22Rv1 (cell line): ENCODE measurements around the gene TMEM158.

Experiments used
- H3K27ac ChIP-seq: fragments of 450-650 bp; 2 replicates; pipeline ENCODE4 v1.5.1; 2017
- CTCF ChIP-seq: fragments of 450-650 bp; IDR thresholded peaks from 2 replicates; pipeline ENCODE4 v1.5.1; 2017; ENCODE audit warnings: mild to moderate bottlenecking
- ZFX ChIP-seq: fragments of 450-650 bp; IDR thresholded peaks from 2 replicates; pipeline ENCODE4 v1.6.1; 2017; ENCODE audit warnings: antibody characterized with exemption, borderline replicate concordance

The TMEM158 gene

GRCh38 chr3:45199837-45200648, 26.0 kb downstream of the TMEM158 start:
- TF ChIP-seq CTCF (no peak), ZFX (no peak)
- no peak overlapping the region for H3K27ac ChIP-seq

DNA sequence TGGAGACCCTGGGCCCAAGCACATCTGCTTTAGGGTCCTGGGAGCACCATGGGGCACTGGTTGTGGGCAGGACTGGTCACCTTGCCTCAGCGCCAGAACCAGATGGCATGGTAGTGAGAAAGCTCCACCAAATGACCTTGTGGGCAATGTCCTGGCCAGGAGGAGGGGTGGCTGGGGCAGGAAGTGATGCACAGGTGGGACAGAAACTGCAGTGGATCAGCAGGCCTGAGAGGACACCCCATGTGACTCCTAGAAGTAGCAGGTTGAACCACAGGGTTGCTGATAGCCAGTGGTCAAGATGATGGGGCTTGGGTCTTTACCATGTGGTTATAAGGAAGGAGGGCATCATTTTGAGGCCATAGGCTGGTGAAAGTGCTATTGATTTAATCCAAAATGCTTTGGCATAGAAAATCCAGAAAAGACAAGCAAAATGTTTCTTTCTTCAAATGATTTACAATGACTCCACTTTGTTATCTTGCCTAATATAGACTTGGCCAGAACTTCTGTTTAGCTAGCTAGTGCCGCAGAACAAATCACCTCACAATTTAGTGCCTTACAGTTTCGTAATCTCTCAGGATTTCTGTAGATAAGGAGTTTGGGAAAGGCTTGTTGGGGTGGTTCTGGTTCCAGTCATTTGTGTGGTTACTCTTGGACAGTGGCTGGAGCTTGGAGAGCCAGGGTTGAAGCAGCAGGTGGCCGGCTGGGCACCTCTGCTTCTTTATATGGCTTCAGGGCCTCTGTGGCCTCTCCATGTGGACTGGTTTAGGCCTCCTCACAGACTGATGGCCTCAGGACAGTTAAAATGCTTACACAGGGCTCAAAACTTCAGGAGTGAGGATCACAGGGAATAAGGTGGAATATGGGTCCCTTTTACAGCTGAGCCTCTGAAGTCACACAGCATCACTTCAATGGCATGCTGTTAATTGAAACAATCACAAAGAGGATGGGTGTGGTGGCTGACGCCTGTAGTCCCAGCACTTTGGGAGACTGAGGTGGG, 27.5 kb downstream of the TMEM158 start:
- no peak overlapping the region for H3K27ac ChIP-seq
- TF ChIP-seq ZFX = no peak
- TF ChIP-seq CTCF = no peak

DNA sequence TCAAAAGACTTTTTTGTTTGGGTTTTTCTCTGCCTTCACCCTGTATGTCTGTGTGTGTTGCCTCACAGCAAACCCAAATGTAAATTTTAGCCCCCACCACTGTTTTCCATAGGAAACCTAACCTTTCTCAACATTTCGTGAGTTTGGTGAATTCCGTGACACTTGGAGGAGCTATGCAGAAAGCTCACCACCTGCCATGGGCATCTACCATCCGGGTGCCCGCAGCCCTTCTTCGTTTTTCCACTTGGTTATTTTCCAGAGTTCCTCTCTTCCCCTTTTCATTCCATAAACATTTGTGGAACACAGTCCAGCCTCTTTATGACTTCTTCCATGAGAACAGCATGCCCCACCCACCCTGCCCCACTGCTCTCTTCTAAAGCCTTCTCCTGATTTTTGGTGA, 31.3 kb downstream of the TMEM158 start:
- TF ChIP-seq ZFX = no peak
- no peak for TF ChIP-seq CTCF
- no peak overlapping the region for H3K27ac ChIP-seq

DNA sequence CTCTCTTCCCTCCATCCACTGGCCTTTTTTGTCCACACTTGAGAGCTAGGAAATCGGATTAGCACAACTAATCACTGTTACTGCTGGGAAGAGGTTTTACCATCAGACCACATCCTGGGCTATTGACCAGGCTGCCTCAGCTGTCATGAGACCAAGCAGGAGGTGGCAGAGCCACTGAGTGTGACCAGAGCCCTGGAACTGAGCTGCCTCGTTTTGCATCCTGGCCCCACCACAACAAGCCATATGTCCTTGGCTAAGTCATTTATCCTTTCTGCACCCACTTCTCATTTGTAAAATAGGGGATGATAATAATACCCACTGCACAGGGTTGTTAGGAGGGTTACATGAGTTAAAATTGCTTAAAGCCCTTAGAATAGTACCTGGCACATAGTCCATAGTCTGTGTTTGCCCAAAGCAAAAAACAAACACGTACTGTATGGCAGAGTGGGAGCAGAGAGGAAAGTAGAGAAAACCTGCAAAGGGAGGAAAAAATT, 34.1 kb downstream of the TMEM158 start:
- TF ChIP-seq CTCF (no peak), ZFX (no peak)
- no peak overlapping the region for H3K27ac ChIP-seq

- no peak for TF ChIP-seq CTCF
- no peak for TF ChIP-seq ZFX
- H3K27ac ChIP-seq = no peak overlapping the region
Observed at GRCh38 chr3:45191424-45191823, 34.7 kb downstream of the TMEM158 start.

DNA sequence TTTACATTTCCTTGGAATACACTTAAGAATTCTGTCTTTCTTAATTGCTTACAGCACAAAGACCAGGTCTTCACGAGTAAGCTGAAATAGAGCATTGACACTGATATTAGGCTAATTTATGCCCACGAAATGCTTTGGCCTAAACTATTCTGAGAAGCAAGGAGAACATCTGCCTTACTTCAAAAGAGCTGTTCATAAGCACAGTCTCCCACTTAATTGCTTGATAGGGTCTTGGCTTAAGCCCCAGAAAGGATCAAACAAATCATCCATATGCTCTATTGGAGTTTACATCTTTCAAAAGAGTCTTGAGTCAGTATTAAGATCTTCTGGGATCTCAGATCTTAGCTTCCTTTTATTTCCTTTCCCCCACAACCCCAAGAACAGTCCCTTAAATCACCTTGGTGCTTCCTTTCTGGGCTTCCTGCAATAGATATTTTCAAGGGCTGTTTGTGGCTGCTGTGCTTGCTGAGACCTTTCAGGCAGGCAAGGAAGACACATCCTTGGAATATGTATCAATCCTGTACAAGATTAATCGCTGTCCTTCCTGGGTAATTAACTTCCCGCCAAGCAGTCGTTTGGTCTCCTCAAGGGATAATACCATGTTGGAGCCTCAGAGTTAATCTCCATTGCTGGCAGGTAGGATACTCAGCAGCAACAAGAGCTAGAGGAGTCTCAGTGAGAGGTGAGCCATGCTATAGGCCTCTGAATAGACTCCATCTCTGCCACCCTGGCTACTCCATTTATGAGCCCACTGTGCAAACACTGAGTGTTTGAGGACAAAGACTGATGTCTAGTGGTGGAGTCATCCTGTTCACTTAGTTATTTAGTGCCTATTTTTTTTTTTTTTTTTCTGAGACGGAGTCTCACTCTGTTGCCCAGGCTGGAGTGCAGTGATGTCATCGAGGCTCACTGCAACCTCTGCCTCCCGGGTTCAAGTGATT, 37.1 kb downstream of the TMEM158 start:
- no peak for TF ChIP-seq CTCF
- no peak for TF ChIP-seq ZFX
- H3K27ac ChIP-seq = no peak overlapping the region
